ENCODE measurements around the gene TAF11L7.
"Not testable (repeated sequence)": the region's sequence is repeated elsewhere in the genome, so short reads cannot be mapped to it uniquely, and the experiment has no call there.

TAF11L7 gene

DNA sequence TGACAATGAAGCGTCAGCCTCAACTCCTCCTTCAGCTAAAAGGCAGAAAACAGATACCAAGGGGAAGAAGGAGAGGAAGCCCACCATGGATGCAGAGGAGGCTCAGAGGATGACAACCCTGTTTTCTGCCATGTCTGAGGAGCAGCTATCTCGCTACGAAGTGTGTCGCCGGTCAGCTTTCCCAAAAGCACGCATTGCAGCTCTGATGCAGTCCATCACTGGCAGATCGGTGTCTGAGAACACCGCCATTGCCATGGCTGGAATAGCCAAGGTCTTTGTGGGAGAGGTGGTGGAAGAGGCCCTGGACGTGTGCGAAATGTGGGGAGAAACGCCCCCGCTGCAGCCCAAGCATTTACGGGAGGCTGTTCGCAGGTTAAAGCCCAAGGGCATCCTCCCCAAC lies 19.4 kb upstream of the TAF11L7 start:
- CTCF ChIA-PET: no interaction called here
- TF ChIP-seq, protein P1, sequence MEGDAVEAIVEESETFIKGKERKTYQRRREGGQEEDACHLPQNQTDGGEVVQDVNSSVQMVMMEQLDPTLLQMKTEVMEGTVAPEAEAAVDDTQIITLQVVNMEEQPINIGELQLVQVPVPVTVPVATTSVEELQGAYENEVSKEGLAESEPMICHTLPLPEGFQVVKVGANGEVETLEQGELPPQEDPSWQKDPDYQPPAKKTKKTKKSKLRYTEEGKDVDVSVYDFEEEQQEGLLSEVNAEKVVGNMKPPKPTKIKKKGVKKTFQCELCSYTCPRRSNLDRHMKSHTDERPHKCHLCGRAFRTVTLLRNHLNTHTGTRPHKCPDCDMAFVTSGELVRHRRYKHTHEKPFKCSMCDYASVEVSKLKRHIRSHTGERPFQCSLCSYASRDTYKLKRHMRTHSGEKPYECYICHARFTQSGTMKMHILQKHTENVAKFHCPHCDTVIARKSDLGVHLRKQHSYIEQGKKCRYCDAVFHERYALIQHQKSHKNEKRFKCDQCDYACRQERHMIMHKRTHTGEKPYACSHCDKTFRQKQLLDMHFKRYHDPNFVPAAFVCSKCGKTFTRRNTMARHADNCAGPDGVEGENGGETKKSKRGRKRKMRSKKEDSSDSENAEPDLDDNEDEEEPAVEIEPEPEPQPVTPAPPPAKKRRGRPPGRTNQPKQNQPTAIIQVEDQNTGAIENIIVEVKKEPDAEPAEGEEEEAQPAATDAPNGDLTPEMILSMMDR (IDR thresholded peaks at IDR 0.05; ENCODE audit: insufficient read depth, low read length, missing control alignments): no peak
- POLR2A ChIA-PET: no interaction called here
- H3K4me3 ChIP-seq (ENCODE audit: low read depth, low read length): no peak overlapping the region
- DNase-seq (ENCODE audit: low read depth, low spot score): no peak

DNA sequence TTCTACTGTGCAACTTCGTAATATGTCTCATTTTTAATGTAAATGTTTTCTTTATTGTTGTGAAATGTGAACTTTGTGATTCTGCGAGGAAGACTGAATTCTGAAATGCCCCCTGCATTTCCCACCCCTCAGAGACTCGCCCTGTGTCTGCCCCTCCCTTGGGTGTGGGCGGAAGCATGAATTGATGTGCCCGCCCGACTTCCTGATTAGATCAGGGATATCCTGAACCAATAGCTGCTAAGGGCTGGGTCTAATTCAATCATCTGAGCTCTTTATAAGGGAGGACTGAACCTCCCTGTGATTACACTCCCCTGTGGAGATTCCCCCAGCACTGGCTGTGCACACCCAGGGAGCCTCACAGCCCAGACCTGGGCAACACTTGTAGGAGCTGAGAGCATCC lies 18.3 kb upstream of the TAF11L7 start, which contains the start of gene TAF11L11:
Gene TAF11L11 (plus strand): TSS at position 304 of the 400 bp plus-strand sequence.
- DNase-seq (ENCODE audit: low read depth, low spot score); H3K4me3 ChIP-seq (ENCODE audit: low read depth, low read length); POLR2A ChIA-PET; CTCF ChIA-PET: not testable (repeated sequence)

GRCh38 chr5:17597728-17598127 lies 12.2 kb upstream of the TAF11L7 start, which contains the start of gene TAF11L10:
Gene TAF11L10 (minus strand): TSS chr5:17597828.
- CTCF ChIA-PET; POLR2A ChIA-PET; DNase-seq (ENCODE audit: low read depth, low spot score); H3K4me3 ChIP-seq (ENCODE audit: low read depth, low read length): not testable (repeated sequence)

DNA sequence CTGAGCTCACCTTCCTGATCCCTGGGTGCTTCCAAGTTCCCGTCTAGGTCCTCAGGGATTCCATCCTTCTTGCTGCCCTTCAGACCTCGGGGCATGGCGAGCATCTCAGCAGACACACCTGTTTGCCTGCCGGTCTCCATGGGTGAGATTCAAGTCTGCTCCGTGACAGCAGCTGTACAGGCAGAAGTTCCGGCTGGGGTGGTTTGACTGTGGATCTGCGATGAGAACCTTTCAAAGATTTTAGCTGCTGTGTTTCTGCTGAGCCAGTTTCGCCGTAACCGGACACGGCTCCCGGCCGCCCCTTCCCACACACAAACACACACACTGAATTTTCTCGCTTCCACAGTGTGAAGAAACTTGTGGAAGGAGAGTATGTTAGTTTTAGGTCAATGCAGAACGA lies 8.7 kb upstream of the TAF11L7 start, which contains the start of gene TAF11L9:
Gene TAF11L9 (minus strand): TSS at position 140 of the 400 bp plus-strand sequence.
- DNase-seq (ENCODE audit: low read depth, low spot score); POLR2A ChIA-PET; H3K4me3 ChIP-seq (ENCODE audit: low read depth, low read length); CTCF ChIA-PET: not testable (repeated sequence)

DNA sequence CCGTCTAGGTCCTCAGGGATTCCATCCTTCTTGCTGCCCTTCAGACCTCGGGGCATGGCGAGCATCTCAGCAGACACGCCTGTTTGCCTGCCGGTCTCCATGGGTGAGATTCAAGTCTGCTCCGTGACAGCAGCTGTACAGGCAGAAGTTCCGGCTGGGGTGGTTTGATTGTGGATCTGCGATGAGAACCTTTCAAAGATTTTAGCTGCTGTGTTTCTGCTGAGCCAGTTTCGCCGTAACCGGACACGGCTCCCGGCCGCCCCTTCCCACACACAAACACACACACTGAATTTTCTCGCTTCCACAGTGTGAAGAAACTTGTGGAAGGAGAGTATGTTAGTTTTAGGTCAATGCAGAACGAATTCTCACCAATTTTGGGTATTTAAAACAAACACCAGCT lies 5.3 kb upstream of the TAF11L7 start, which contains the start of gene TAF11L8:
Gene TAF11L8 (minus strand): TSS at position 101 of the 400 bp plus-strand sequence.
- DNase-seq (ENCODE audit: low read depth, low spot score); POLR2A ChIA-PET; CTCF ChIA-PET: not testable (repeated sequence)

More for the DNA sequence above, 5.3 kb upstream of the TAF11L7 start, which contains the start of gene TAF11L8:
- not testable (repeated sequence) for H3K4me3 ChIP-seq (ENCODE audit: low read depth, low read length)
